Fibroblast of skin of left biceps (primary cell): ENCODE results near the gene SPATA31C1.
A peak's percentile ranks its signal among the peaks of the same experiment; 100 is the strongest.
"Not testable (repeated sequence)": the region's sequence is repeated elsewhere in the genome, so short reads cannot be mapped to it uniquely, and the experiment has no call there.

Experiments
- DNase-seq, 2 experiments: peaks; one replicate each; pipeline ENCODE4 v3.0.0-alpha.2; 2013; ENCODE audit warnings: low read depth in 2 of 2

Gene SPATA31C1

GRCh38 chr9:87886933-87887505 is 30.7 kb upstream of the SPATA31C1 start:
- DNase-seq: no peak

- no peak for DNase-seq
These were observed 29.9 kb upstream of the SPATA31C1 start for GRCh38 chr9:87887661-87888480.

GRCh38 chr9:87888501-87888900 is 29.3 kb upstream of the SPATA31C1 start:
- no peak for DNase-seq

GRCh38 chr9:87889065-87889881 is 28.5 kb upstream of the SPATA31C1 start:
- DNase-seq: no peak

GRCh38 chr9:87889882-87890252 is 27.9 kb upstream of the SPATA31C1 start:
- no peak for DNase-seq

GRCh38 chr9:87890837-87891236 is 26.9 kb upstream of the SPATA31C1 start:
- DNase-seq: no peak

- no peak for DNase-seq
These were observed 26.0 kb upstream of the SPATA31C1 start for GRCh38 chr9:87891754-87892153.

- no peak for DNase-seq
These were observed 24.8 kb upstream of the SPATA31C1 start for GRCh38 chr9:87892956-87893355.

GRCh38 chr9:87894998-87895625 is 22.6 kb upstream of the SPATA31C1 start:
- DNase-seq: no peak

GRCh38 chr9:87896891-87897290 is 20.9 kb upstream of the SPATA31C1 start:
- DNase-seq: no peak

GRCh38 chr9:87898151-87898550 is 19.6 kb upstream of the SPATA31C1 start:
- DNase-seq: no peak

GRCh38 chr9:87902371-87902770 is 15.4 kb upstream of the SPATA31C1 start:
- DNase-seq: not testable (repeated sequence)

- no peak for DNase-seq
These were observed 8.3 kb upstream of the SPATA31C1 start for GRCh38 chr9:87909310-87910041.

- DNase-seq: peak in 1 of 2 experiments; percentile 12
These were observed 6.9 kb upstream of the SPATA31C1 start for GRCh38 chr9:87910821-87911220.

- DNase-seq: not testable (repeated sequence)
These were observed 1.3 kb downstream of the SPATA31C1 start for GRCh38 chr9:87919013-87919412.

- not testable (repeated sequence) for DNase-seq
These were observed 3.8 kb downstream of the SPATA31C1 start for GRCh38 chr9:87921561-87921960.

- not testable (repeated sequence) for DNase-seq
These were observed 5.2 kb downstream of the SPATA31C1 start for GRCh38 chr9:87923012-87923411.

GRCh38 chr9:87924851-87925250 is 7.1 kb downstream of the SPATA31C1 start:
- DNase-seq: not testable (repeated sequence)

- DNase-seq: not testable (repeated sequence)
These were observed 11.4 kb downstream of the SPATA31C1 start for GRCh38 chr9:87929152-87929551.

GRCh38 chr9:87934444-87934843 is 16.7 kb downstream of the SPATA31C1 start:
- not testable (repeated sequence) for DNase-seq

GRCh38 chr9:87937352-87937751 is 19.6 kb downstream of the SPATA31C1 start:
- not testable (repeated sequence) for DNase-seq
